Chondrocyte (in vitro differentiated cells): ENCODE measurements around the gene ZFP62. TPM values are rescaled to one million over a fixed set of nuclear protein-coding genes. Genes with fewer than 3 reads are reported as not detected.

ENCODE experiments used
- DNase-seq: peaks from one replicate; pipeline ENCODE4 v3.0.0; 2021; ENCODE audit warnings: mixed read lengths, low spot score
- H3K27ac Mint-ChIP-seq: one replicate; pipeline ENCODE4 v1.8.0; 2021; ENCODE audit warnings: mild to moderate bottlenecking, moderate library complexity, mixed read lengths; ENCODE audit not compliant: unreplicated experiment
- H3K27me3 Mint-ChIP-seq: 2 replicates; pipeline ENCODE4 v1.8.0; 2021; ENCODE audit warnings: low read depth, mixed read lengths
- H3K36me3 Mint-ChIP-seq: 2 replicates; pipeline ENCODE4 v1.8.0; 2021; ENCODE audit warnings: low read depth, mixed read lengths
- H3K4me1 Mint-ChIP-seq: 2 replicates; pipeline ENCODE4 v1.8.0; 2021; ENCODE audit warnings: low read depth, mild to moderate bottlenecking, mixed read lengths
- H3K4me3 Mint-ChIP-seq: one replicate; pipeline ENCODE4 v1.8.0; 2021; ENCODE audit warnings: mild to moderate bottlenecking, moderate library complexity, mixed read lengths; ENCODE audit not compliant: unreplicated experiment
- H3K9me3 Mint-ChIP-seq: 2 replicates; pipeline ENCODE4 v1.8.0; 2021; ENCODE audit warnings: low read depth, mixed read lengths
- total RNA-seq: library from RNA; stranded (reverse); gene quantifications from 3 replicates; pipeline ENCODE4 v1.2.1, GENCODE V29; 2021
- TF ChIP-seq, protein P1 (sequence below): fragments of 200-600 bp; sonication (generic); IDR thresholded peaks from 2 replicates; pipeline ENCODE4 v1.5.0; 2021; ENCODE audit warnings: antibody characterized with exemption, mild to moderate bottlenecking, moderate library complexity

ZFP62 gene
- total RNA-seq, 1 donor from 2014 or later: 13.3 TPM

DNA sequence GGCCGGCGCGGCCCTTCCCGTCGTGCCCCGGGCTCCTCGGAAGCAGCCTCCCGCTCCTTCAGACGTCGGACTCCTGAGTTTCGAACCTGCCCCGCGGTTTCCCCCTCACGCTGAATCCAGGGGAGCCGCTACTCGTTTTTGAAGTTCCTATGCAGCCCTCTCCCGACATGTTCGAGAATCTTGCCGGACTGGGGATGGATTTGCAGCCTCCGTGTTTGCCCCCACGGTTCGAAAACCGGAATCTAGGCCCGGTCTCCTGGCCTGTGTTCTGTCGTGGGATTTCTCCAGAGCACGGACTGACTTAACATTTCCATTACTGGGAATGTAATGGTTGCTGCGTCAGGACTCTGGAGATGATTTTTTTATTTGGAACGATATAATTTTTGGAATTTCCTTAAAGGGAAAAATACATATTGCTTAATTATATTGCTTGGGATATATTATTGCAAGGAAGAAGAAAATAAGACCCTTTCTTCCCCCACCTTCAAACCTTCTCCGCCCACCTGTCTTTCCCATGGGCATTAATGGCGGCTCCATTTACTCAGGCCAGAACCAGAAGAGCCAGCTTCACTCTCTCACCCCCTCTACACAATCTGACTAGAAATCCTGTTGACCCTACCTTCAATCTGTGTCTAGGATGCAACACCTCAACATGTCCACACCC, 50.0 kb downstream of the ZFP62 start:
- DNase-seq: no peak
- H3K27ac Mint-ChIP-seq: peak overlapping the region; percentile 94
- peaks cover 46% of the 10 kb centered on the region for H3K4me1 Mint-ChIP-seq
- H3K27me3 Mint-ChIP-seq: no peaks in the 10 kb centered on the region
- TF ChIP-seq, protein P1, sequence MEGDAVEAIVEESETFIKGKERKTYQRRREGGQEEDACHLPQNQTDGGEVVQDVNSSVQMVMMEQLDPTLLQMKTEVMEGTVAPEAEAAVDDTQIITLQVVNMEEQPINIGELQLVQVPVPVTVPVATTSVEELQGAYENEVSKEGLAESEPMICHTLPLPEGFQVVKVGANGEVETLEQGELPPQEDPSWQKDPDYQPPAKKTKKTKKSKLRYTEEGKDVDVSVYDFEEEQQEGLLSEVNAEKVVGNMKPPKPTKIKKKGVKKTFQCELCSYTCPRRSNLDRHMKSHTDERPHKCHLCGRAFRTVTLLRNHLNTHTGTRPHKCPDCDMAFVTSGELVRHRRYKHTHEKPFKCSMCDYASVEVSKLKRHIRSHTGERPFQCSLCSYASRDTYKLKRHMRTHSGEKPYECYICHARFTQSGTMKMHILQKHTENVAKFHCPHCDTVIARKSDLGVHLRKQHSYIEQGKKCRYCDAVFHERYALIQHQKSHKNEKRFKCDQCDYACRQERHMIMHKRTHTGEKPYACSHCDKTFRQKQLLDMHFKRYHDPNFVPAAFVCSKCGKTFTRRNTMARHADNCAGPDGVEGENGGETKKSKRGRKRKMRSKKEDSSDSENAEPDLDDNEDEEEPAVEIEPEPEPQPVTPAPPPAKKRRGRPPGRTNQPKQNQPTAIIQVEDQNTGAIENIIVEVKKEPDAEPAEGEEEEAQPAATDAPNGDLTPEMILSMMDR: no peak
- H3K36me3 Mint-ChIP-seq: no peaks in the 10 kb centered on the region
- H3K9me3 Mint-ChIP-seq: no peaks in the 10 kb centered on the region
- H3K4me3 Mint-ChIP-seq: peak overlapping the region; percentile 92

DNA sequence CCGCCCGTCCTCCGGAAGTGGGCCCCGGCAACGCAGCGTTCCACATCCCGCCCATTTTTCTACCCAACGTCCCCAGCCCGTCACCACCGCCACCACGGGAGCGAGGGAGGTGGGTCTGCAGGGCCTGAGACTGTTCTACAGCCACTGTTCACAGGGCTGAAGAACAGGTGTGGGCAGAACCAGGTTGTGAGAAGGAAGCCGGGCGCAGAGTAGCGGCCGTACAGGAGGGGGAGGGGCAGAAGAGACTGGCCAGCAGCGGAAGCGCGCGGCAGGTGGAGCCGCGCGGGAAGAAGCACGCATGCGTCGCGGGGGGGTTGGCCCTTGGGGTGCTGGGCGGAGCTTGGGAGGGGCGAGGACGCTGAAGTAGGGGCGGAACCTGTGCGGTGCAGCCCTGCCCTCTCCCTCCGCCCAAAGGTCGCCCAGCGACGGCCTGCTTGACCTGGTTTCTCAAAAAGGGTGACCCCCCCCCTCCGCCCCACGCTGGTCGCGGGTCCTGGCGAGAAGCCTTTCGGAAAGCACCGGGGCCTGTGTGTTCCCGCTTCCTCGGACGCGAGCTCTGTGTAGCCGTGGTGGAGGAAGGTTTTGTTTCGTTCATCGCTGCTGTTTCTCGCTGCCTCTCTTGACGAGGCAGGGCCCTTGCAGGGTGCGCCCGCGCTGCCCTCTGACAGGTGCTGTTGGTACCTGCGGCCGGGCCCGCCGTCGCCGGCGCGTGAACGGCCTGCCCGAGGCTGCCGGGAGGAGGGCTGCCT, 50.7 kb downstream of the ZFP62 start:
- Mint-ChIP-seq H3K9me3 (no peaks in the 10 kb centered on the region), H3K27me3 (no peaks in the 10 kb centered on the region), H3K4me1 (peaks cover 52% of the 10 kb centered on the region), H3K36me3 (no peaks in the 10 kb centered on the region), H3K27ac (peak overlapping the region; percentile 99), H3K4me3 (peak overlapping the region; percentile 92)
- TF ChIP-seq, protein P1: no peak
- peak; percentile 95 for DNase-seq

DNA sequence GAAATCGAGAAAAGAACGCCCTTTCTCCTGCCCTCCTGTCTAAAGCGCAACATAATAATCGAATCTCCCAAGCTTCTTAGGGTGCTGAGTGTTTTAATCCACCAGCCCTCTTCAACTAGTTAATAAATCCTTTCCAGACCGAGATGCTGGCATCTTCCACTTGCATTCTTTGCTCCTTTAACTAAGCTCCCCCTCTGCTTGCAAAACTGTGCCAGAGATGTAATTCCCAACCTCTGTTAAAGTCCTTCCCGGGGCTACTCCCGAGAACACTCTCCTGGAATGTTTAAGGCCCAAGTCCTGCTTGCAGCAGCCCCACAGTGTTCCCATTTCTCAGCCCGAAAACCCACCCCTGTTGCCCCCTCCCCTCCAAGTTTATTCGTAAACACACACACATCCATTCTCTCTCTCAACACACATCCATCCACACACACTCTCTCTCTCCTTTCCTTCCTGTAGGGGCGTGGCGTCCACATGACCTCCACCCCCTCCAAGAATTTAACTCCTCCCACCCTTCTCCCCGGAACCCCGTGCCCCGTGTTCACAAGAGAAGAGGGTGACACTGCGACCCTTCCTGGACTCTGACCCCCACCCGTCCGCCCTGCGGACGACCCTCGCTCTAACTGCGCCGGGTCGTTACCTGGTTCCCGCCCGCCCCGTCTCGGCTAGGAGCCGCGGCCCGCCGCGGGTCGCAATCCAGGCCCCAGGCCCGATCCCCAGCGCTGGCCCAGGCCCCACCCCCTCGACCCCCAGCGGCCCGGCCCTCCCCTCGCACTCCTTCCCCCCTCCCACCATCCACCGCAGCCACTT, 51.5 kb downstream of the ZFP62 start:
- DNase-seq: peak; percentile 95
- TF ChIP-seq, protein P1: no peak
- H3K27me3 Mint-ChIP-seq: no peaks in the 10 kb centered on the region
- H3K27ac Mint-ChIP-seq: peak overlapping the region; percentile 99
- no peaks in the 10 kb centered on the region for H3K9me3 Mint-ChIP-seq
- peaks cover 58% of the 10 kb centered on the region for H3K4me1 Mint-ChIP-seq
- no peaks in the 10 kb centered on the region for H3K36me3 Mint-ChIP-seq
- H3K4me3 Mint-ChIP-seq: peak overlapping the region; percentile 92

DNA sequence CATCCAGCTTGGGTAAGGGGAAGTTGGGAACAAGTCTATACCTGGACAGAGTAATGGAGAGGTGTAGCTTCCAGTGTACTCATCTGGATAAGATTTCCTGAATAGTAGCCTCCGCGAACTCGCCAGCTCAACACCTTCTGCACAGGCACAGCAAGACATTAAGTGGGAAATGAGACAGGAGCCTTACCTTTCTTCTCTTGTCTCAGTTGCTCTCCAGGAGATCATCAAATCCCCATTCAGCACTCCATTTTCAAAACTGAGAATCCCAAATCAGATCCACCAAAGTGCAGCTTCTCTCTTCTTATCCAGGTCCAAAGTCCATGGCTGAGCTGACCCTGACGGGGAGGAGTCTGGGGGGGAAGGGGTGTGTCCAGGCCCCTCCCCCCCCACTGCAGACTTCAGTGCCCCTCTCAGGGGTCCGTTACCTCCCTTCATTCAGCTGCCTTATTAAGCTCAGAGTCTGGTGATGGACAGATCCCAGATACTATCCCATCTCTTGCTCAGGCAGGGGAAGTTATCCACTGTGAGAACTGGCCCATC, 52.5 kb downstream of the ZFP62 start:
- Mint-ChIP-seq H3K9me3 (no peaks in the 10 kb centered on the region), H3K36me3 (no peaks in the 10 kb centered on the region), H3K27me3 (no peaks in the 10 kb centered on the region), H3K4me3 (peak overlapping the region; percentile 52), H3K27ac (peak overlapping the region; percentile 66), H3K4me1 (peaks cover 58% of the 10 kb centered on the region)
- no peak for DNase-seq
- TF ChIP-seq, protein P1: no peak
